NCI-H2029 treated with DMSO at 0.1 percent for 48 hours (cell line): Measurements from ENCODE around the gene ATP2B3.

Source experiments
- DNase-seq: peaks from one replicate; lab custom pipeline; 2025; lab: John Stamatoyannopoulos, UW

The ATP2B3 gene

GRCh38 chrX:153533091-153533490 is 15.6 kb downstream of the ATP2B3 start:
- DNase-seq: no peak

DNA sequence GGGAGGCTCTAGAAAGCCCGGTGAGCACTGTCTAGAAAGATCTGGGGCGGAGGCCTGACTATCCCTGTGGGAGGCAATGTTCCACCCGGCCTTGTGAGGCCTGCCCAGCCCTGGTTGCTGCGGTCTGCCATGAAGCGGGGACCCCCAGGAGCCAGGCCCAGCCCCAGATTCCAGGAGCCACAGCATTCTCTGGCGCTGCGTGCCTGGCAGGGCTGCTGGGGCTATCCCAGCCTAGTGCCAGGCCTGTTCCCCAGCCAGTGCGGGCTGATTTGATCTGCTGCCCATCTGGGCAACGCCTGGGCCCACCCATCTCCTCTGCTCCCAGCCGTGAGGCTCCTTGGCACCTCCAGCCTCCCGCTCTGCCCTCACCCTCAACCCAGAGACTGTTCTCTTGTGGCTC is 19.6 kb downstream of the ATP2B3 start:
- DNase-seq: no peak

- no peak for DNase-seq
These were observed 20.3 kb downstream of the ATP2B3 start for GRCh38 chrX:153537526-153538295.

DNA sequence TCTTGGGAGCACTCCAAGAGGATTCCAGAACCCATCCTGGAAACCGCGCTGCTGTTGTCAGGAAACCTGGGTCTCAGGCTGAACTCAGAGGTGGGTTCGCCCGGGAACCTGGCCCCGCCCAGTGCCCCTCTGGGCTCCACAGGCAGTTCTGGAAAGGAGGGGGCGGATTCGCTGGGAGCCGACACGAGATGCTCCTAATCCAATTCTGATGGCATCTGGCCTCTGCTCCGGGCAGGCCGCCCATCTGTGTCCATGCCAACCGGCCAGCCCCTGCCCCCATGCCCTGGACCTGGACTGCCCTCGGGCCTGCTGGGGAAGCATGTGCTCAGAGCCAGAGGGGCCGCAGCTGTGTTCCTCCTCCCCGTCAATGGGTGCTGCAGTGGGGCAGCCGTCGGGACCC is 21.0 kb downstream of the ATP2B3 start:
- DNase-seq: no peak

DNA sequence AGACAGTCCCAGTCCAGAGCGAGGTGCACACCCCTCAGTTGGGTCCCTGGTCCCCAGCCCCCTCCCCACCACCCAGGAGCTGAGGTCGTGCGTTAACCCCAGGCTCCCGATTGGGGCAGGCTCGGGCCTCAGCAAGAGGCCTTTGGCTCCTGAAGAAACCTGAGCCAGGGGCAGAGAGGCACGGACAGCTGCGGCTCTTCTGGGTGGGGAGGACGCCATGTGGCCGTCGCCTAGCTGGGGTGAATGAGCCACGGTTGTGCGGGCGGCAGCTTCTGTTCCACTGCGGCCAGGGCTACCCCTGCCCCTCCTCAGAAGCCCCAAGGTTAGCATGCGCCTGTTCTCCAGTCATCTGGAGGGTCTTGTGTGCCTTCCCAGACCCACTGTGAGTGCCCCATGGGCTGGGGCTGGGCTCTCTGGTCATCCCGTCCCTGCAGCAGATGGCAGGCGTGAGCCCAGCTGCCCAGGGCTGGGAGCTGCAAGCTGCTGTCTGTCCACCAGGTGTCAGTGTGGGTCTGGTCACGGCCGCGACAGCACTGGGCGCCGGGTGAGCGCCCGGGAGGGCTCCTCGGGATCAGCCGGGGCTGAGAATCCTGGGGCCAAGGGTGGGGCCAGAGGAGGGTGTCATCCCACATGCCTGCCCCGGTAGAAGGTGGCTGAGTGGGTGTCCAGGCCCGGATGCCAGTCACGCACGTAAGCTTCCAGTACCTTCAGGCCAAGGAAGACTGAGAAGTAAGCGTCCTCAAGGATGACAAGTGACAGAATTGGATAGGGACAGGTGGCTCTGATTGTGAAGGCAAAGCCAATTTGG is 21.9 kb downstream of the ATP2B3 start:
- no peak for DNase-seq

DNA sequence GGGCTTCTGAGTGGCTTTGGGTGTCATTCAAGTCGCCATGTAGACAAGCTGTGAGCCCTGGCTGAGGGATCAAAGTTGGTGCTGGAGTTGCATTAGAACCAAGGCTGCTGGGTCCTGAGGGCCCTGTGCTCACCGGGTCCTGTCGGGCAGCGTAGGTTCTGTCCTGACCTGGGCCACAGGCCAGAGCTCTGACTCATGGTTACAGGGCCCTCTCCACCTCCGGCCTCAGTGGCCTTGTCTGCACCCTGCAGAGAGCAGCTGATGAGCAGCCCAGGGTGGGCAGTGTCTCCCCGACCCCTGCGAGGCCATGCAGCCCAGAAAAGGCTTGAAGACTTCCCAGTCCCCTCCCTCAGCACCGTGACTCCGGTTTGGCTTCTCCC is 22.5 kb downstream of the ATP2B3 start:
- DNase-seq: no peak

DNA sequence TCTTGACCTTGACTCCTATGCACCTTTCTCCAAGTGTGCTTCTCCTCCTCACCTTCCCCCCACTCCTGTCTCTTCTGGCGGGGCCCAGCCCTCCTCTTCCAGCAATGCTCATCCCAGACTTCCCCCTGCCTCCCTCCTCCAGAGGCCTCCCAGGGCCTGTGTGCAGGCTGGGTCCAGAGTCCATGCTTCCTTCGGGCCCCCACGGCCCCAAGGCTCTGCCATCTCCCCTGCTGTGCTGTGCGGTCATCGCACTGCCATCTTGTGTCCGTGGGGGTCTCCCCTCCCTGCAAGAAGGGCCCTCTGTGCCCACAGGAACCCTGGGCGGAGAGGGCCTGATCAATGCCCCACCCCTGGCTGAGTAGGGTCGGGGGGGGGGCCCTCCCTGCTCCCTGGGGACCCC is 27.3 kb downstream of the ATP2B3 start:
- DNase-seq: no peak

DNA sequence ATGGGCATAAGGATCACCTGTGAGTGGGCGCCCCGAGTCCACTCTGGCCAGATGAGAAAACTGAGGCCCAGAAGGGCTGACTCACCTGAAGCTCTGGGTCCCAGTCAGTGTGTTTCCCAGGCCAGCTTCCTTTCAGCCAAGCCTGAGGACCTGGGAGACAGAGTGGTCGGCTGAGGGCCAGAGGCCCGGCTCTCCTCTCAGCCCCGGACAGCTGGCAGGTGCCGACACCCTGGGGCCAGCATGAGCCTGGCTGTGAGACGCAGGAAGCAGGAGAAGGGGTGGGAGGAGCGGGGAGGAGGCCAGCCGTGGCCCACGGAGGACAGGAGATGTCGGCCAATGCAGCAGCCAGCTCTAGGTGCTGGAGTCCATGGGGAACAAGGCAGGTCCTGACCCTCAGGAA is 28.9 kb downstream of the ATP2B3 start:
- DNase-seq: no peak

DNA sequence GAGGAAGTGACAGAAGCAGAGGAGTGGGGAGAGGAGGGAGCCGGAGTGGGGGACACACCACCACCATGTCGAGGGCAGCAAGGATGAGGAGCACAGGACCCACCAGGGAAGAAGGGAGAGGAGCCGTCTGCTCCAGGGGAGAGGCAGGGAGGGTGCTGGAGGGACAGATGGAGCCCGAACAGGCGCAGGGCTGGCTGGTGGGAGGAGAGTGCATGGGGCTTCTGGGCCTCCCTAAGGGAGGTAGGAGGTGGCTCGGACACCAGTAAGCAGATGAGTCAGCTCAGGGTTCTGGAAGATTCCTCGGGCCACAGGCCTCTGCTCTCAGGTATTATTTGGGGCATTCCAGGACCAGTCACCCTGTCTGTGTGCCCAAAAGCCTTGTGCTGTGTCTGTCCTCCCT is 29.8 kb downstream of the ATP2B3 start:
- DNase-seq: no peak

DNA sequence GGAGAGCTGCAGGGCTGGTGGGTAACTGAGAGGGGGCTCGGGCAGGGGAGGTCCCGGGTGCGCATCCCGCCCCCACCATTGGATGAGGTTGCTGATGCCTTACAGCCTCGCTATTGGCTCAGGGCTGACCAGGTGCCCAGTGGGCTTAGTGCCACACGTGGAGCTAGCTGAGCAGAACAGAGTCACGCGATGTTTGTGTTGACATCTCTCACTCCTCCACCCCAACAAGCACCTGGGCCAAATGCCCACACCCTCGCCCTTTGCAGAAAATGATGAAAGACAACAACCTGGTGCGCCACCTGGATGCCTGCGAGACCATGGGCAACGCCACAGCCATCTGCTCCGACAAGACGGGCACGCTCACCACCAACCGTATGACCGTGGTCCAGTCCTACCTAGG is 31.8 kb downstream of the ATP2B3 start:
- DNase-seq: no peak

- DNase-seq: no peak
These were observed 32.4 kb downstream of the ATP2B3 start for GRCh38 chrX:153549807-153550206.

DNA sequence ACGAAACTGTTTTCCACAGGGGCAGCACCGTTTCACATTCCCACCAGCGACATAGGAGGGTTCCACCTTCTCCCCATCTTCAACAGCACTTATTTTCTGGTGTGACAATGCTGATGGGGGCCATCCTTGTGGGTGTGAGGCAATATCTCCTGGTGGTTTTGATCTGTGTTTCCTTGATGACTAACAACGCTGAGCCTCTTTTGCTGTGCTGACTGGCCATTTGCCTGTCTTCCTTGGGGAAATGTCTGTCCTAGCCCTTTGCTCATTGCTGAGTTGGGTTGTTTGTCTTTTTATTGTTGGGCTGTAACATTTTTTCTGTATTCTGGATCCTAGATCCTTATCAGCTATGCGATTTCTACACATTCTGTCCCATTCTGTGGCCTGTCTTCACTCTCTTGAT is 33.7 kb downstream of the ATP2B3 start:
- no peak for DNase-seq

DNA sequence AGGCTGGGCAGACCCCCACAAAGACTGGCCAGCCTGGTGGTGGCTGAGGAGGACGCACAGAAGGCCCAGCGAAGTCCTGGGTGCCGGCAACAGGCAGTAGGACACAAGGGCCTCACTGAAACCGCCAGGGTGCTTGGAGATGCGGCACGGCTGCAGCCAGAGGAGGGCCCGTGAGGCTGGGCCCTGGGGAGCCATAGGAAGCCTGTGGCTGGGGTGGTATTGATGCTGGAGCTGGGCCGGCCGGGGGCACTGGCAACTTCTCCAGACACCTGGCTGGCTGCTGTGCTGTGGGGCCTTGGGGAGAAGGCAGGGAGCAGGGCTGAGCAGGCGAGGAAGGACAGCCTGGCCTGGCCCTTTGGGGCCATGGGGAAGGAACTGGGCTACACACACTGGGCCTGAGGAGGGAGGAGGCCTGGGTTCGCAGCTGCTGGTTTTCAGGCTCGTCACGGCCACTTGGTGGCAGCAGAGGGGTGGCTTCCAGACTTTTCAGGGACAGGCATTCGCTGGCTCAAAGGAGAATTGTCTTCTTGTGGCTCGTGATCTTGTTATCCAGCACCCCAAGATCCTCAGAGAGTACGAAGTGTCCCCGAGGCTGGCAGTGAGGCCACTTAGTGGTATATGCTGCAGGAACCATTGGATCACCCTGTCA is 37.2 kb downstream of the ATP2B3 start:
- peak; percentile 17 for DNase-seq

DNA sequence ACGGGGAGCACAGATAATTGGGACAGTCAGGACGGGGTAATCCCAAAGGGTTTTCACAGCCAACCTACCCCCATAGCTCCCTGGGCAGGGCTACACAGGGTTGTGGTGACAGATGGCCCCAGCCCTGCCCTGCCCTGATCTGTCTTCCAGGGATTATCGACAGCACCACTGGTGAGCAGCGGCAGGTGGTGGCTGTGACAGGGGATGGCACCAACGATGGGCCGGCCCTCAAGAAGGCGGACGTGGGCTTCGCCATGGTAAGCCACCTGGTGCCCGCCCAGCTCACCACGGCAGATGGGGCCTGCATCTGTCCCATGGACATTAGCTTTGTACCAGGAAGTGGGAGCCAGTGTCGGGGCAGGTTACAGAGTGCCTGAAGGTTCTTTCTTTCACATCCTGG is 39.3 kb downstream of the ATP2B3 start:
- DNase-seq: no peak

DNA sequence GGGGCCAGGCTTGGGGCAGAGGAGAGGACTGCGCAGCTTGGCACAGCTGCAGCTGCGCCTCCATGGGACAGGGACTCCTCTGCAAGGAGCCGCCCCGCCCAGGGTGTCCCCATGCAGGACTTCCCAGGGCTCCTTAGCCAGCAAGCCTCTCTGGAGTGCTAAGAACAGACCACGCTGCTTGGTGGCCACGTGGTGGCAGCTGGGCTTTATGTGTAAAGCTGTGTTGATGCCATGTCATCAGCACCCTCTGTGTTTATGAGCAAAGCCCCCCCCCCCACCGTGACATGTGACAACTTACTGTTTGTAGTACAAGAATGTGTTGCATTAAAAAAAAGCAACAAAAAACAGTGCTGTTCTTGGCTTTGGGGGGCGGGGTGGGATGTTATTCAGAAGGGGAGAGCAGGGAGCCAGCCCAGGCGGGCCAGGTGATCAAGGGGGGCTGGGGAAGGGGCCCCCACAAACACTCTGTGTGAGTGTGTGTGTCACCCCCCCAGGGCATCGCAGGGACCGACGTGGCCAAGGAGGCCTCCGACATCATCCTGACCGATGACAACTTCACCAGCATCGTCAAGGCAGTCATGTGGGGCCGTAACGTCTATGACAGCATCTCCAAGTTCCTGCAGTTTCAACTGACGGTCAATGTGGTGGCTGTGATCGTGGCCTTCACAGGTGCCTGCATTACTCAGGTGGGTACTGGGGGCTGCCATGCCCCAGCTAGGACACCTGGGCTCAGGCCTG is 40.3 kb downstream of the ATP2B3 start:
- no peak for DNase-seq

DNA sequence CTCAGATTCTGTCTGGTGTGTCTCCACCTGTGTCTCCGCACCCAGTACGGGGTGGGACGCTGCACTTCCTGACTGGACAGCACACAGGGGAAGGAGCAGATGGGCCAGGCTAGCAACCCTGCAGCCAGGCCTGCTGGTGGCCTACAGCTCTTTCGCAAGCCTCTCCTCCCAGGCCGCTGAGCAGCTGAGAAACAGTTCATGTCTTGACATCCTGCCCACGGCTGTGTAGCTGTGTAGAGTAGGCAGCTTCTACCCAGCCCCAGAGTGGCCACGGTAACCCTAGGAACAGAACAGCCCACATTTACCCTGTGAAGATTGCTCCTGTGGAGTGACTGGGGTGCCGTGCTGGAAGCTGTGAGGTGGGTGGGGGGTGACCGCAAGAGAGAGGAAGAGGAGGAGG is 42.6 kb downstream of the ATP2B3 start:
- no peak for DNase-seq

DNA sequence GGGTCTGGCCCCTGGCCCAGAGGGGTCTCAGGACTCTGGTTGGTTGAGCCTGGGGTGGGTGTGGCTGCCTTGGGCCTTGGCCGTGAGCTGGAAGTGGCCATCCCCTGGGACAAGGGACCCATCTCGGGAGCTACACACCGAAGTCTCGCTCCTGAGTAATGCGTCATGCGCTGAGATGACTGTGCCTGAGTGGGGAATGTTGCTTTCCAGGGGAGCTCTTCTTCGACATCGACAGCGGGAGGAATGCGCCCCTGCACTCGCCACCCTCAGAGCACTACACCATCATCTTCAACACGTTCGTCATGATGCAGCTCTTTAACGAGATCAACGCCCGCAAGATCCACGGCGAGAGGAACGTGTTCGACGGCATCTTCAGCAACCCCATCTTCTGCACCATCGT is 43.0 kb downstream of the ATP2B3 start:
- DNase-seq: no peak

DNA sequence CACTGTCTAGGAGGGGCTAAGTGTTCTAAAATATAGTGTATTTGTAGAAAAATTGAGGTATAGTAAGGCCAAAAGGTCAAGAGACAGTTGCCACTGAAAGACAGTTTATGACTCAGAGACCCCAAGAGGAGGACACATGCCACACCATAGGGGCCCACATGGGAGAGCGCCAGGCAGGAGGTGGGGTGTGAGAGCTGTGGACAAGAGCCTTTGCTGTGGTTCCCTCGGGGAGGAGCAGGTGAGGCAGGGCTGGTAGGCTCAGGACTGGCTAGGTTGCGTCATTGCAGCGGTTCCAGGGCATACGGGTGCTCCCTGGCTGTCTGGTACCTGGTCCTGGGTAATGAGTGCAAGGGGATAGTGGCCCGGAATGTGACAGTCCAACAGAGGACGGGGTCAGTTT is 43.9 kb downstream of the ATP2B3 start:
- DNase-seq: no peak

DNA sequence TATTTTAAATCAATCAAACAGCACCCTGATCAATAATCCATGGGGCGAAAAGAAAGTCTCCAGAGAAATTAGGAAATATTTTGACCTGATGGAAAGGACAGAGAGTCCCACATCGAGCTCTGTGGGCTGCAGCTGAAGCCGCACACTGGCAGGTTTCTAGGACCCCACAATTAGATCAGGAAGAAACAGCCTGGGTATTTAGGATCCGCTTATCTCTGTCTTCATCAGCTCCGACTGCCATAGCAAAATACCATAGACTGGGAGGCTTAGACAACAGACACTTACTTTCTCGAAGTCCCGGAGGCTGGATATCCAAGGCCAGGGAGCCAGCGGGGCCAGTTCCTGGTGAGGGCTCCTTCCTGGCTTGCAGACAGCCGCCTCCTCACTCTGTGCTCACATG is 45.1 kb downstream of the ATP2B3 start:
- no peak for DNase-seq

DNA sequence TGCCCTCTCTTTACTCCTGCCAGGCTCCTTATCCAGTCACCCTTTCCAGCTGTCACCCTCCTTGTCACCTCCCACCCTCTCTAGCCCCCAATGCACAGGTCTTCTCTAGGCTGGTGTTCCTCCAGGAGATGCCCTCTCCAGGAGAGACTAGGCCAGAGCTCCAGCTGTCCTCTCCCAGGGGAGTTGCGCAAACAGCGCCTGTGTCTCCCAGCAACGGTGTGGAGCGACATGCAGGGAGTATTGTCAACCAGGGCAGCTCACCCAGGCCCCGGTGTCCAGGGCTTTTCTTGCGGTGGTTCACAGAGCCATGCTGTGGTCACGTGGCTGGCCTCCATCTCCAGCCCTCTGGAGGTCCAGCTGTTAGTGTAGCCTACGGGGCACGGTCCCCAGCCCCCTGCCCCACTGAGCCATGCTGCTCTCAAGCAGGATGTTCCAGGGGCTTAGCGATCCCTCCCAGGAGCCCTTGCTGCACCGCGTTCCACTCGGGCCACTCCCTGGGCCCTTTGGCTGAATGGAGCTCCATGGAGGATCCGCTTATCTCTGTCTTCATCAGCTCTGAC is 46.7 kb downstream of the ATP2B3 start:
- DNase-seq: no peak

DNA sequence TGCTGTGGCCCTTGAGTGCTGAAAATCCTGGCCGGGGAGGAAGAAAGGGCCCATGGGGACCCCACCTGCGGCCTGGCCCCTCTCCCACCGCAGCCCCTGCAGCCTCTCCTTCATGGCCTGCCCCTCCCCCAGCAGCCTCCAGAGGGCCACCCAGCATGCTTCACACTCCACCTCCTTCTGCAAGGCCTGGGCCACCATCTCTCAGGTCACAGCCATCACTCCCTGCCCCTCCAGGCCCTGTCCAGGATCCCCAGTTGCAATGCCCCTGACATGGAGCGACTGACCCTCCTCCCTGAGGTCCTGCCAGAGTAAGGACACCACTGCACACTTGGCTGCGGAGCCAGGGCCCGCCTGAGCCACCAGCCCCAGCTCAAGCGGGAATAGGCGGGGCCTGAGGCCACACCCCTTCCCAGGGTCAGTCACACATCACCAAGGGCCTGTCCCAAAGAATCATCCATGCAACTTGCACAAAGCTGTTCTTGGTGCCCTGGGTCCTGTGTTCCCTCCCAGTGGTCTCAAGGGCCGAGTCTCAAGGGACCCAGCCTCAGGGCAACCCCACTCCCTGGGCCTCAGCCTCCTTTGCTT is 48.6 kb downstream of the ATP2B3 start:
- no peak for DNase-seq
